Activated B cell treated with CpG ODN at 0.5 μM for 24 hours (primary cell): ENCODE measurements around the gene TEX35. TPM values are rescaled to one million over a fixed set of nuclear protein-coding genes. Genes with fewer than 3 reads are reported as not detected.
A peak's percentile ranks its signal among the peaks of the same experiment; 100 is the strongest.

ENCODE experiments used
- ATAC-seq: fragments of 200-7000 bp; cut with Tn5 transposase; one replicate; pipeline ENCODE4 v1.10.0; 2021; ENCODE audit warnings: low read depth, mild to moderate bottlenecking, moderate library complexity
- CTCF ChIA-PET: fragments of 350-600 bp; sonication (Branson Sonifier 250); formaldehyde crosslinking; loops from one replicate; lab custom pipeline; 2021; ENCODE audit warnings: antibody characterized with exemption; lab: Charles Lee
- POLR2A ChIA-PET: fragments of 350-600 bp; sonication (Branson Sonifier 250); formaldehyde crosslinking; loops from one replicate; lab custom pipeline; 2021; ENCODE audit warnings: antibody characterized with exemption; lab: Charles Lee
- DNase-seq: peaks from one replicate; pipeline ENCODE4 v3.0.0; 2022
- H3K27ac Mint-ChIP-seq: one replicate; pipeline ENCODE4 v1.8.0; 2020; ENCODE audit warnings: mixed read lengths
- H3K27me3 Mint-ChIP-seq: one replicate; pipeline ENCODE4 v1.8.0; 2021; ENCODE audit warnings: mixed read lengths
- H3K36me3 Mint-ChIP-seq: one replicate; pipeline ENCODE4 v1.8.0; 2021; ENCODE audit warnings: low read depth, mixed read lengths
- H3K4me1 Mint-ChIP-seq: one replicate; pipeline ENCODE4 v1.8.0; 2021; ENCODE audit warnings: mixed read lengths
- H3K4me3 Mint-ChIP-seq: one replicate; pipeline ENCODE4 v1.8.0; 2020; ENCODE audit warnings: mild to moderate bottlenecking, mixed read lengths
- H3K9me3 Mint-ChIP-seq: one replicate; pipeline ENCODE4 v1.8.0; 2020; ENCODE audit warnings: mixed read lengths
- intact Hi-C: fragments of 100-400 bp; cut with micrococcal nuclease; formaldehyde crosslinking; loops from one replicate; pipeline ENCODE4 v1.15.1; 2024
- total RNA-seq: library from RNA; stranded (reverse); gene quantifications from 2 replicates; pipeline ENCODE4 v1.2.3, GENCODE V29; 2022
- TF ChIP-seq, protein P1 (sequence below): fragments of 200-600 bp; IDR thresholded peaks from one replicate; pipeline ENCODE4 v1.8.0; 2022; ENCODE audit warnings: antibody characterized with exemption, mild to moderate bottlenecking

Gene TEX35
- total RNA-seq, 1 donor from 2014 or later, result not detected

DNA sequence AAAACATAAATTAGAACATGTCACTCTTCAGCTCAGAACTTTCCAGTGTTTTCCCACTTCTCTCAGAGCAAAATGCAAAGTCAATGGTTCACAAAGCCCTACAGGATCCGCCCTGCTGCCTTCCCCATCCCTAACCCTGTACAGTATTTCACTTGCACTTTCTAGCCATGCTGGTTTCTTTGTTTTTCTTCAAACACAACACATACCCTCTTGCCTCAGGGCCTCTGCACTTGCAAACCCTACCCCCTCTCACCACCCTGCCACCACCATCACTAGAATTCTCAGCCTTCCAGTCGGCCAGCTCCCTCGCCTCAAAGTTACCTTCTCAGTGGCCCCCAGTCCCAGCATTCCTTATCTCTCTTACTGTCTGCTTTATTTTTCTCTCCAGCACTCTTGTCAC, 17.6 kb downstream of the TEX35 start:
- H3K9me3 Mint-ChIP-seq, result no peaks in the 10 kb centered on the region
- ChIA-PET CTCF (interaction anchor here (0.7 to 7.9 kb wide), 4 partner anchors 220 to 477 kb away, joined by 3 to 207 read pairs (median 4); no protein-coding TSS in a partner anchor), POLR2A (no interaction called here)
- peaks cover 4% of the 10 kb centered on the region for H3K4me1 Mint-ChIP-seq
- H3K36me3 Mint-ChIP-seq, result no peaks in the 10 kb centered on the region
- TF ChIP-seq, protein P1, sequence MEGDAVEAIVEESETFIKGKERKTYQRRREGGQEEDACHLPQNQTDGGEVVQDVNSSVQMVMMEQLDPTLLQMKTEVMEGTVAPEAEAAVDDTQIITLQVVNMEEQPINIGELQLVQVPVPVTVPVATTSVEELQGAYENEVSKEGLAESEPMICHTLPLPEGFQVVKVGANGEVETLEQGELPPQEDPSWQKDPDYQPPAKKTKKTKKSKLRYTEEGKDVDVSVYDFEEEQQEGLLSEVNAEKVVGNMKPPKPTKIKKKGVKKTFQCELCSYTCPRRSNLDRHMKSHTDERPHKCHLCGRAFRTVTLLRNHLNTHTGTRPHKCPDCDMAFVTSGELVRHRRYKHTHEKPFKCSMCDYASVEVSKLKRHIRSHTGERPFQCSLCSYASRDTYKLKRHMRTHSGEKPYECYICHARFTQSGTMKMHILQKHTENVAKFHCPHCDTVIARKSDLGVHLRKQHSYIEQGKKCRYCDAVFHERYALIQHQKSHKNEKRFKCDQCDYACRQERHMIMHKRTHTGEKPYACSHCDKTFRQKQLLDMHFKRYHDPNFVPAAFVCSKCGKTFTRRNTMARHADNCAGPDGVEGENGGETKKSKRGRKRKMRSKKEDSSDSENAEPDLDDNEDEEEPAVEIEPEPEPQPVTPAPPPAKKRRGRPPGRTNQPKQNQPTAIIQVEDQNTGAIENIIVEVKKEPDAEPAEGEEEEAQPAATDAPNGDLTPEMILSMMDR, result no peak
- H3K4me3 Mint-ChIP-seq, result no peak overlapping the region
- H3K27me3 Mint-ChIP-seq, result no peaks in the 10 kb centered on the region
- intact Hi-C loops, result loop anchor here (5.0 kb wide), 1 partner anchor 592 kb away; no protein-coding TSS in a partner anchor
- DNase-seq (no peak), ATAC-seq (no peak)
- no peak overlapping the region for H3K27ac Mint-ChIP-seq

DNA sequence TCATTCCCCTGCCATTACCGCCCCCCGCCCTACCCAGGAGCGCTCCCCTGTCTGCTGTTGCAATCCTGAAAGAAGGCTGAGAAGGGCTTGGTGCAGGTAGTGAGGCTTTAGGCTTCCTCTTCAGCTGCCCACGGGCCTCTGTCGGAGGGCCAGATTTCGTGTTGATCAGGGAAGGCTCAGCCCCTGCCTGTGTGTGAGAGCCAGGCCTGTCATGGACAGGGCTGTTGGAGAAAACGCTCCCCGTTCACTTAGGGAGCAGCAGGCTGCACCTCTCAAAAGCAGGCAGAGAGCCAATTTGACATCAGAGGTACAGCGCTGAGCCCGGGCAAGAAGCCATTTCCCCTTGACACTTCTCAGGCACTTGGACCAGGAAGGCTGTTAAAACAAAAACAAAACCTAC, 19.0 kb downstream of the TEX35 start:
- ATAC-seq, result peak; percentile 28
- no peak overlapping the region for H3K4me3 Mint-ChIP-seq

GRCh38 chr1:178532392-178532791, 19.5 kb downstream of the TEX35 start:
- CTCF ChIA-PET, result interaction anchor here (0.6 to 7.9 kb wide), 22 partner anchors 9 to 837 kb away, joined by 3 to 207 read pairs (median 3); no protein-coding TSS in a partner anchor
- no peaks in the 10 kb centered on the region for H3K36me3 Mint-ChIP-seq
- no peak overlapping the region for H3K27ac Mint-ChIP-seq
- peaks cover 4% of the 10 kb centered on the region for H3K4me1 Mint-ChIP-seq
- no peaks in the 10 kb centered on the region for H3K27me3 Mint-ChIP-seq
- intact Hi-C loops, result loop anchor here (1.0 to 5.0 kb wide), 7 partner anchors 222 to 837 kb away; no protein-coding TSS in a partner anchor
- POLR2A ChIA-PET, result interaction anchor here (0.8 to 1.4 kb wide), 2 partner anchors 471 to 482 kb away, joined by 3 to 8 read pairs; no protein-coding TSS in a partner anchor
- ATAC-seq (peak; percentile 93), DNase-seq (peak; percentile 77)
- TF ChIP-seq, protein P1, result peak; percentile 84
- no peak overlapping the region for H3K4me3 Mint-ChIP-seq
- no peaks in the 10 kb centered on the region for H3K9me3 Mint-ChIP-seq

More for the DNA sequence above, 19.0 kb downstream of the TEX35 start:
- Mint-ChIP-seq H3K36me3 (no peaks in the 10 kb centered on the region), H3K9me3 (no peaks in the 10 kb centered on the region), H3K27ac (no peak overlapping the region), H3K27me3 (no peaks in the 10 kb centered on the region), H3K4me1 (peaks cover 4% of the 10 kb centered on the region)
- TF ChIP-seq, protein P1, result no peak
- ChIA-PET POLR2A (interaction anchor here (0.8 to 1.4 kb wide), 2 partner anchors 471 to 483 kb away, joined by 3 to 8 read pairs; no protein-coding TSS in a partner anchor), CTCF (interaction anchor here (0.6 to 7.9 kb wide), 18 partner anchors 9 to 838 kb away, joined by 3 to 207 read pairs (median 3); no protein-coding TSS in a partner anchor)
- intact Hi-C loops, result loop anchor here (1.0 to 5.0 kb wide), 7 partner anchors 221 to 837 kb away; no protein-coding TSS in a partner anchor
- no peak for DNase-seq

DNA sequence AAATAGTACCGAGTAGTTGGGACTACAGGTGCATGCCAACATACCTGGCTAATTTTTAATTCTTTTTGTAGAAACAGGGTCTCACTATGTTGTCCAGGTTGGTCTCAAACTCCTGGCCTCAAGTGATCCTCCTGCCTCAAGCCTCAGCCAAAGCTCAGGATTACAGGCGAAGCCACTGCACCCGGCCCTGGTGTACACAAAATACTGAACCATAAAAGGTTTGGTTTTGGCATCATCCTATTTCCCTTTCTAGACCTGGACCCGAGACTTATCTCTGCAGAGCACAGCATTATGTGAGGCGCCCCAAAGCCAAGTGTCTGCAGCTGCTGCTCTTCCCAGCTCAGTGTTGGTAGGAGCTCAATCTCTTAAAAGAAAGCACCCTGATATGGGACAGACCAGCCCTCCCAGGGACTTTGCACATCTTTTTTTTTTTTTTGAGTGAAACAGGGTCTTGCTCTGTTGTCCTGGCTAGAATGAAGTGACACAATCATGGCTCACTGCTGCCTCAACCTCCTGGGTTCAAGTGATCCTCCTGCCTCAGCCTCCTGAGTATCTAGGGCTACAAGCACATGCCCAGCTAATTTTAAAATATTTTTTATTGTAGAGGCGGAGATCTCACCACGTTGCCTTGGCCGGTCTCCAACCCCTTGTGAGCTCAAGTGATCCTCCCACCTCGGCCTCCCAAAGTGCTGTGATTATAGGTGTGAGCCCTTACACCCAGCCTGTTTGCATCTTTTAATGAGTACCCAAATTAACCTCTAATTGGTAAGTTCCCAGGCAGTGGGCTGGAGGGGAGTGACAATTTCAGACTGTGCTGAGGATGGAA, 20.4 kb downstream of the TEX35 start:
- H3K27me3 Mint-ChIP-seq, result no peaks in the 10 kb centered on the region
- ChIA-PET CTCF (interaction anchor here (0.6 to 7.9 kb wide), 14 partner anchors 8 to 836 kb away, joined by 3 to 207 read pairs (median 4); partner anchors contain the start of gene ANGPTL1), POLR2A (interaction anchor here (0.7 to 1.4 kb wide), 3 partner anchors 446 to 557 kb away, joined by 3 to 8 read pairs (median 6); no protein-coding TSS in a partner anchor)
- peaks cover 4% of the 10 kb centered on the region for H3K4me1 Mint-ChIP-seq
- no peak overlapping the region for H3K27ac Mint-ChIP-seq
- intact Hi-C loops, result loop anchor here (2.0 to 5.0 kb wide), 4 partner anchors 223 to 661 kb away; no protein-coding TSS in a partner anchor
- no peaks in the 10 kb centered on the region for H3K36me3 Mint-ChIP-seq
- ATAC-seq (no peak), DNase-seq (no peak)
- H3K9me3 Mint-ChIP-seq, result no peaks in the 10 kb centered on the region
- TF ChIP-seq, protein P1, result no peak
- no peak overlapping the region for H3K4me3 Mint-ChIP-seq
